ENCODE results near the gene ZDHHC3.

GRCh38 chr3:44981751-44982150, 5.8 kb upstream of the ZDHHC3 start:
- TF ChIP-seq CTCF (conservative IDR thresholded peaks at IDR 0.05; ENCODE audit: low read length) (no peak), EZH2phosphoT487 (IDR thresholded peaks at IDR 0.05; ENCODE audit: borderline replicate concordance) (no peak)

All from Loucy (cell line).